HCT116 (cell line): Measurements from ENCODE around the gene UTP11. TPM values are rescaled to one million over a fixed set of nuclear protein-coding genes. Genes with fewer than 3 reads are reported as not detected.
A peak's percentile ranks its signal among the peaks of the same experiment; 100 is the strongest.

Source experiments
- ATAC-seq: fragments of 200-7000 bp; cut with Tn5 transposase; 2 replicates; pipeline ENCODE4 v1.9.1; 2020; ENCODE audit warnings: mild to moderate bottlenecking, moderate library complexity
- BruUV-seq: library from RNA; stranded (reverse); fragments of 400-500 nt; replicated peaks from 2 replicates; lab custom pipeline; 2021; lab: Mats Ljungman, UMichigan
- CTCF ChIA-PET: fragments of 300-600 bp; sonication (Branson Sonifier 250); formaldehyde crosslinking; loops from one replicate; lab custom pipeline; 2021; ENCODE audit warnings: antibody characterized with exemption; lab: Charles Lee
- POLR2A ChIA-PET: fragments of 300-600, 350-600 bp; sonication (Branson Sonifier 250); formaldehyde crosslinking; loops from one replicate; lab custom pipeline; 2021; ENCODE audit warnings: antibody characterized with exemption; lab: Charles Lee
- RAD21 ChIA-PET, 2 experiments: fragments of 300-600 bp; sonication (Branson Sonifier 250); formaldehyde crosslinking; loops; one replicate each; lab custom pipeline; 2023; ENCODE audit warnings: low total read pairs in 2 of 2; ENCODE audit not compliant: uncharacterized antibody in 2 of 2, unreplicated experiment in 2 of 2, low non-redundant PET in 1 of 2; lab: Charles Lee
- DNase-seq: peaks from one replicate; pipeline ENCODE4 v3.0.0-alpha.2; 2010; ENCODE audit warnings: low read depth, low spot score
- H2AFZ ChIP-seq: fragments of 200-600 bp; shearing (Covaris generic), sonication (generic); 2 replicates; pipeline ENCODE4 v1.6.1; 2017; ENCODE audit warnings: low read depth, mixed run types, mixed read lengths, antibody characterized with exemption, low read length; ENCODE audit not compliant: poor library complexity, severe bottlenecking
- H3K27ac ChIP-seq: 2 replicates; pipeline ENCODE4 v1.5.1; 2012; ENCODE audit warnings: low read depth, low read length
- H3K27me3 ChIP-seq: fragments of 200-600 bp; sonication (generic); 2 replicates; pipeline ENCODE4 v1.6.1; 2016; ENCODE audit warnings: mixed run types, low read length, mixed read lengths; ENCODE audit not compliant: insufficient read depth
- H3K36me3 ChIP-seq, 2 experiments: fragments of 200-500 bp in 1 of 2; fragments of 200-600 bp in 1 of 2; sonication (Bioruptor generic) in 1 of 2; sonication (generic) in 1 of 2; 2 replicates each; pipeline versions ENCODE4 v1.5.1 to v1.6.1; 2014 to 2016; ENCODE audit warnings: low read length in 2 of 2, inconsistent platforms in 1 of 2, mixed read lengths in 1 of 2, mixed run types in 1 of 2; ENCODE audit not compliant: insufficient read depth in 2 of 2, control insufficient read depth in 1 of 2
- H3K4me1 ChIP-seq, 2 experiments: fragments of 200-600 bp in 1 of 2; sonication (generic) in 1 of 2; 2 replicates each; pipeline versions ENCODE4 v1.5.1 to v1.6.1; 2012 to 2017; ENCODE audit warnings: low read length in 2 of 2, inconsistent platforms in 1 of 2, mild to moderate bottlenecking in 1 of 2, mixed read lengths in 1 of 2, mixed run types in 1 of 2, moderate library complexity in 1 of 2; ENCODE audit not compliant: insufficient read depth in 2 of 2, control insufficient read depth in 1 of 2
- H3K4me2 ChIP-seq: fragments of 200-600 bp; sonication (generic); 2 replicates; pipeline ENCODE4 v1.6.1; 2017; ENCODE audit warnings: mixed run types, low read length, mixed read lengths
- H3K4me3 ChIP-seq, 2 experiments: fragments of 200-600 bp in 1 of 2; sonication (generic) in 1 of 2; replicated peaks in 1 of 2; 2 replicates each; pipeline ENCODE4 v1.5.1; 2011 to 2016; ENCODE audit warnings: low read length in 2 of 2, control low read depth in 1 of 2, low read depth in 1 of 2, mild to moderate bottlenecking in 1 of 2, mixed read lengths in 1 of 2, mixed run types in 1 of 2
- H3K79me2 ChIP-seq: fragments of 200-600 bp; sonication (generic); 2 replicates; pipeline ENCODE4 v1.6.1; 2017; ENCODE audit warnings: mild to moderate bottlenecking, mixed run types, low read length, moderate library complexity, mixed read lengths; ENCODE audit not compliant: insufficient read depth
- H3K9ac ChIP-seq: fragments of 200-600 bp; sonication (generic); 2 replicates; pipeline ENCODE4 v1.6.1; 2016; ENCODE audit warnings: low read length, mixed read lengths
- H3K9me2 ChIP-seq: fragments of 200-600 bp; sonication (generic), shearing (Covaris generic); 2 replicates; pipeline ENCODE4 v1.6.1; 2017; ENCODE audit warnings: mixed run types, mild to moderate bottlenecking, moderate library complexity; ENCODE audit not compliant: insufficient read depth
- H3K9me3 ChIP-seq, 2 experiments: fragments of 200-500 bp in 1 of 2; fragments of 200-600 bp in 1 of 2; sonication (Bioruptor generic) in 1 of 2; sonication (generic) in 1 of 2; 2 replicates each; pipeline ENCODE4 v1.6.1; 2014 to 2017; ENCODE audit warnings: low read length in 2 of 2, mixed read lengths in 2 of 2, inconsistent platforms in 1 of 2, low read depth in 1 of 2, mild to moderate bottlenecking in 1 of 2, mixed run types in 1 of 2, moderate library complexity in 1 of 2; ENCODE audit not compliant: control insufficient read depth in 1 of 2, insufficient read depth in 1 of 2
- H4K20me1 ChIP-seq: fragments of 200-600 bp; sonication (generic), shearing (Covaris generic); 2 replicates; pipeline ENCODE4 v1.6.1; 2017; ENCODE audit warnings: mixed run types, mild to moderate bottlenecking, moderate library complexity; ENCODE audit not compliant: insufficient read depth
- EZH2 ChIP-seq: fragments of 200-600 bp; sonication (generic); IDR thresholded peaks from 2 replicates; pipeline ENCODE4 v1.6.1; 2017; ENCODE audit warnings: antibody characterized with exemption, mixed run types
- RAD21 ChIP-seq: IDR thresholded peaks from 2 replicates; pipeline ENCODE4 v1.6.1; 2012; ENCODE audit warnings: low read depth, mild to moderate bottlenecking
- intact Hi-C: fragments of 100-400 bp; cut with micrococcal nuclease; formaldehyde crosslinking; loops from 2 replicates; pipeline ENCODE4 v1.10.0; 2022
- total RNA-seq: library from RNA; stranded (reverse); gene quantifications from one replicate; pipeline ENCODE4 v1.2.1, GENCODE V29; 2021; ENCODE audit not compliant: unreplicated experiment
- TF ChIP-seq, protein P1 (sequence below), 3 experiments: fragments of 200-600 bp in 1 of 3; sonication (generic) in 1 of 3; IDR thresholded peaks in 2 of 3; conservative IDR thresholded peaks in 1 of 3; 2 replicates each; pipeline ENCODE4 v1.5.1; 2012 to 2017; ENCODE audit warnings: low read depth in 2 of 3, low read length in 2 of 3, antibody characterized with exemption in 1 of 3, borderline replicate concordance in 1 of 3, control low read depth in 1 of 3, mild to moderate bottlenecking in 1 of 3, mixed read lengths in 1 of 3, mixed run types in 1 of 3, moderate library complexity in 1 of 3; ENCODE audit not compliant: insufficient read depth in 1 of 3

UTP11 gene
- total RNA-seq, 1 experiment from 2014 or later, result 47.5 TPM

DNA sequence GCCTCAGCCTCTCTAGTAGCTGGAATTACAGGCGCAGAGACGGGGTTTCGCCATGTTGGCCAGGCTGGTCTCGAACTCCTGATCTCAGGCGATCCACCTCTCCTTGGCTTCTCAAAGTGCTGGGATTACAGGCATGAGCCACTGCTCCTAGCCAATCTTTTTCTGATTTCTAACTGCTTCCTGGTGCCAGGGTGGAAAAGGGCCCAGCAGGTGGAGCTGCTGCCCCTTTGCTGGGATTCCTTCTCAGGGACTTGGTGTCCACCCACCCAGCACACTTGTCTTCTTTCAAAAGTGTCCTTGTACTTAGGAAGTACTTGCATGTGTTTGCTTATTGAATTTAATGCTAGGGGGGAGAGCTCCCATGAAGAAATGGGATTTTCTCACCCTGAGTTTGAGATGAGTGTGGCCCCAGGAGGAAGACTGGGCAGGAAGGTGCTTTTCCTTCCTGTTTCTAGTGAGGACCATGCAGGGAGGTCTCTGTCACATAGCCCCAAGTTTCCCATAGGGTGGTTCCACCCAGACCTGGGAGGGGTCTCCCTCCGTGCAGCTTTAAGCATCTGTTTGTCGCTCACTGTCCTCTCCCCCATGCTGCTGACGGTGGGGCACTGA, 14.2 kb downstream of the UTP11 start:
- Histone ChIP-seq H4K20me1 (no peaks in the 10 kb centered on the region), H3K36me3 (peaks cover 35 to 48% of the 10 kb centered on the region in 2 experiments; a peak in 3 of 4 replicates), H3K27ac (no peak overlapping the region), H3K27me3 (no peaks in the 10 kb centered on the region), H3K79me2 (peaks cover 3% of the 10 kb centered on the region; the same call in 1 of the 2 replicates), H2AFZ (no peak overlapping the region)
- DNase-seq, result no peak
- no TSS peak for BruUV-seq
- intact Hi-C loops, result loop anchor here (1.0 to 5.0 kb wide), 3 partner anchors 560 to 809 kb away; no protein-coding TSS in a partner anchor
- peak; percentile 78 for TF ChIP-seq RAD21
- TF ChIP-seq EZH2, result no peak
- TF ChIP-seq, protein P1, sequence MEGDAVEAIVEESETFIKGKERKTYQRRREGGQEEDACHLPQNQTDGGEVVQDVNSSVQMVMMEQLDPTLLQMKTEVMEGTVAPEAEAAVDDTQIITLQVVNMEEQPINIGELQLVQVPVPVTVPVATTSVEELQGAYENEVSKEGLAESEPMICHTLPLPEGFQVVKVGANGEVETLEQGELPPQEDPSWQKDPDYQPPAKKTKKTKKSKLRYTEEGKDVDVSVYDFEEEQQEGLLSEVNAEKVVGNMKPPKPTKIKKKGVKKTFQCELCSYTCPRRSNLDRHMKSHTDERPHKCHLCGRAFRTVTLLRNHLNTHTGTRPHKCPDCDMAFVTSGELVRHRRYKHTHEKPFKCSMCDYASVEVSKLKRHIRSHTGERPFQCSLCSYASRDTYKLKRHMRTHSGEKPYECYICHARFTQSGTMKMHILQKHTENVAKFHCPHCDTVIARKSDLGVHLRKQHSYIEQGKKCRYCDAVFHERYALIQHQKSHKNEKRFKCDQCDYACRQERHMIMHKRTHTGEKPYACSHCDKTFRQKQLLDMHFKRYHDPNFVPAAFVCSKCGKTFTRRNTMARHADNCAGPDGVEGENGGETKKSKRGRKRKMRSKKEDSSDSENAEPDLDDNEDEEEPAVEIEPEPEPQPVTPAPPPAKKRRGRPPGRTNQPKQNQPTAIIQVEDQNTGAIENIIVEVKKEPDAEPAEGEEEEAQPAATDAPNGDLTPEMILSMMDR (IDR thresholded peaks at IDR 0.05 in 2 of 3, conservative IDR thresholded peaks at IDR 0.05 in 1 of 3; ENCODE audit: borderline replicate concordance in 1 of 3, insufficient read depth in 1 of 3, low read depth in 2 of 3, low read length in 2 of 3), result peak; percentile 61 to 69 (median 62); a peak in 5 of 6 replicates
- TF ChIP-seq, all 23 proteins: peak for 2
- no peaks in the 10 kb centered on the region for H3K9me2 ChIP-seq
- no peak overlapping the region for H3K4me2 ChIP-seq
- no peak overlapping the region for H3K9ac ChIP-seq
- POLR2A ChIA-PET, result no interaction called here
- H3K4me1 ChIP-seq, result peaks cover 0 to 14% of the 10 kb centered on the region in 2 experiments; a peak in 1 of 4 replicates
- RAD21 ChIA-PET, result no interaction called here
- no peak overlapping the region for H3K4me3 ChIP-seq
- peak; percentile 73 for ATAC-seq
- CTCF ChIA-PET, result no interaction called here
- H3K9me3 ChIP-seq, result no peaks in the 10 kb centered on the region
